H1 (cell line): ENCODE data around the gene MCF2L. TPM values are rescaled to one million over a fixed set of nuclear protein-coding genes. Genes with fewer than 3 reads are reported as not detected.

Experiments used
- CREB1 ChIP-seq: IDR thresholded peaks from 2 replicates; pipeline ENCODE4 v1.6.1; 2012; ENCODE audit warnings: inconsistent platforms
- JUN ChIP-seq: IDR thresholded peaks from 2 replicates; pipeline ENCODE4 v1.6.1; 2011; ENCODE audit warnings: low read depth, mild to moderate bottlenecking, improper control_type of control experiment, low read length
- KDM4A ChIP-seq: IDR thresholded peaks from one replicate; pipeline ENCODE4 v1.7.1; 2012; ENCODE audit warnings: low read depth, mild to moderate bottlenecking, moderate library complexity, low read length, inconsistent platforms; ENCODE audit not compliant: severe bottlenecking
- RBBP5 ChIP-seq: IDR thresholded peaks from 2 replicates; pipeline ENCODE4 v1.7.1; 2012; ENCODE audit warnings: low read depth, mild to moderate bottlenecking, inconsistent platforms, low read length, moderate library complexity, borderline replicate concordance
- SP1 ChIP-seq: IDR thresholded peaks from 2 replicates; pipeline ENCODE4 v1.6.1; 2011; ENCODE audit warnings: low read depth, low read length
- TEAD4 ChIP-seq: IDR thresholded peaks from 2 replicates; pipeline ENCODE4 v1.6.1; 2012; ENCODE audit warnings: low read depth, low read length, inconsistent platforms, mixed read lengths
- polyA plus RNA-seq, 7 experiments: library from polyadenylated mRNA; depleted of rRNA in 3 of 7; stranded (reverse) in 5 of 7; unstranded in 2 of 7; fragments of >200 nt in 5 of 7; fragments of 200-250 nt in 2 of 7; gene quantifications; 1 replicate in 5 of 7; 2 replicates in 1 of 7; 4 replicates in 1 of 7; pipeline versions ENCODE4 v1.2.1 to v1.2.3, GENCODE V29; 2011 to 2013; ENCODE audit warnings: missing spikeins in 2 of 7, mixed read lengths in 2 of 7
- total RNA-seq: library from RNA; stranded (reverse); fragmentation: NEBNext Ultra II Directional; extraction: Animal tissue kit (Norgen Biotek cat#: 25700); gene quantifications from 2 replicates; pipeline ENCODE4 v1.2.1, GENCODE V29; 2021
- TF ChIP-seq, protein P1 (sequence below): IDR thresholded peaks from 2 replicates; pipeline ENCODE4 v1.6.1; 2012; ENCODE audit warnings: low read length, inconsistent platforms

Gene MCF2L
- total and polyA plus RNA-seq, 2 of the 8 experiments (the other 6 are each of a cell fraction or from before 2014, with no cell fraction given) = 10.1 to 24.4 TPM

DNA sequence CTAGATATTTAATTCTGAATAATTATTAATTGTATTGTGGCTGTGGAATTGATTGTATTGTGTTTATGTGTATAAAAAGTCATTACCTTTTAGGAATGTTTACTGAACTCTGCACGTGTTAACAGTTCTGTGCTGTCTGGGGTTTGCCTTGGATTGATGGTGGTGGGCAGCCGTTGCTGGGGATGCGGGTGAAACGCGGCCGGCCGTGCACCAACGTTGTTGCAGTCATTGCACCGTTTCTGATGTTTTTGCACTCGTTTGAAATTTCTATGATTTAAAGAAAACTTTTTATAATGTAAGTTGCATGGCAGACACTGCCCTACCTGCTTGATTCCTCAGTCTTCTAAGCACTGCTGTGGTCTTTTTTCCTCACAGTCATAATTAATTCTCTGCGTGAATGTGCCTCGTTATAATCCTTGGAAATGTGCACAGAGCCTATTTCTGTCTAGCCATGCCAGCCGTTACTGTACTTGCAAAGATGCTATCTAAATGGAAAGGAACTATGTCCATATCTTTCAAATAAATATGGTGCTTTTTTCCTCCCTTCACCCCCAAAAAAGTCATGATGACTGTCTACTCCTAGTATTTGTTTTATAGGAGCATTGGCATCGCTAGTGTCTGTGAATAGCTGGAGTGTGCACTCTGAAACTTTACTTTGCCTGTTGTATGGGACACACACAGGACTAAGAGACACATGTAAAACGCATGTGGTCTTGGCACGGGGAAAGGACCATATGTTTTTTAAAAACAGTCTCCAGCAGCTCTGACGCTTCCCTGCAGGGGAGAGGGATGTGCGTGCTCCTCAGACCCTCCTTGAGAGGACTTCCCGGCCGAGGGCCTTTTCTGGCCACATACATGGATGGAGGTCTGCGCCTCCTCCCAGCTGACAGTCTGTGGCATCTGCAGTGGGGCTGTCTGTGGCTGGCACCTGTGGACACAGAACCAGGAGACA, 40.7 kb upstream of the MCF2L start (continued):
- TF ChIP-seq, protein P1, sequence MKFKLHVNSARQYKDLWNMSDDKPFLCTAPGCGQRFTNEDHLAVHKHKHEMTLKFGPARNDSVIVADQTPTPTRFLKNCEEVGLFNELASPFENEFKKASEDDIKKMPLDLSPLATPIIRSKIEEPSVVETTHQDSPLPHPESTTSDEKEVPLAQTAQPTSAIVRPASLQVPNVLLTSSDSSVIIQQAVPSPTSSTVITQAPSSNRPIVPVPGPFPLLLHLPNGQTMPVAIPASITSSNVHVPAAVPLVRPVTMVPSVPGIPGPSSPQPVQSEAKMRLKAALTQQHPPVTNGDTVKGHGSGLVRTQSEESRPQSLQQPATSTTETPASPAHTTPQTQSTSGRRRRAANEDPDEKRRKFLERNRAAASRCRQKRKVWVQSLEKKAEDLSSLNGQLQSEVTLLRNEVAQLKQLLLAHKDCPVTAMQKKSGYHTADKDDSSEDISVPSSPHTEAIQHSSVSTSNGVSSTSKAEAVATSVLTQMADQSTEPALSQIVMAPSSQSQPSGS = no peak
- TF ChIP-seq CREB1 (no peak), KDM4A (no peak), JUN (no peak), TEAD4 (no peak), SP1 (no peak), RBBP5 (no peak)
- TF ChIP-seq, all 59 proteins: peak for 0
